CD8-positive, alpha-beta memory T cell (primary cell): Measurements from ENCODE around the gene SZT2. TPM values are rescaled to one million over a fixed set of nuclear protein-coding genes. Genes with fewer than 3 reads are reported as not detected.
"Not testable (repeated sequence)": the region's sequence is repeated elsewhere in the genome, so short reads cannot be mapped to it uniquely, and the experiment has no call there.

Experiments
- CTCF ChIA-PET: fragments of 350-600 bp; sonication (Branson Sonifier 250); formaldehyde crosslinking; loops from one replicate; lab custom pipeline; 2021; ENCODE audit warnings: antibody characterized with exemption; lab: Charles Lee
- POLR2A ChIA-PET: fragments of 350-600 bp; sonication (Branson Sonifier 250); formaldehyde crosslinking; loops from one replicate; lab custom pipeline; 2021; ENCODE audit warnings: antibody characterized with exemption; lab: Charles Lee
- DNase-seq, 5 donors: peaks; one replicate each; pipeline versions ENCODE4 v3.0.0 to v3.0.0-alpha.2; 2020 to 2022; ENCODE audit warnings: mixed read lengths in 1 of 5
- H3K27ac ChIP-seq: one replicate; pipeline ENCODE4 v1.7.0; 2013; ENCODE audit warnings: low read depth, mild to moderate bottlenecking, low read length, moderate library complexity
- H3K27me3 ChIP-seq: 2 replicates; pipeline ENCODE4 v1.7.0; 2013; ENCODE audit warnings: low read length, mild to moderate bottlenecking; ENCODE audit not compliant: insufficient read depth, poor library complexity, severe bottlenecking
- H3K36me3 ChIP-seq: 2 replicates; pipeline ENCODE4 v1.7.0; 2013; ENCODE audit warnings: mild to moderate bottlenecking, low read length, moderate library complexity; ENCODE audit not compliant: insufficient read depth
- H3K4me1 ChIP-seq: 2 replicates; pipeline ENCODE4 v1.7.0; 2013; ENCODE audit warnings: mild to moderate bottlenecking, low read length, moderate library complexity; ENCODE audit not compliant: insufficient read depth
- H3K4me3 ChIP-seq: 2 replicates; pipeline ENCODE4 v1.7.0; 2013; ENCODE audit warnings: mild to moderate bottlenecking, low read length
- H3K9me3 ChIP-seq: 2 replicates; pipeline ENCODE4 v1.7.0; 2013; ENCODE audit warnings: mild to moderate bottlenecking, low read length
- H3K27ac Mint-ChIP-seq, 8 donors: one replicate each; pipeline ENCODE4 v1.8.0; 2020 to 2021; ENCODE audit warnings: mixed read lengths in 8 of 8, mild to moderate bottlenecking in 6 of 8, inconsistent platforms in 3 of 8, moderate library complexity in 3 of 8
- H3K27me3 Mint-ChIP-seq, 2 donors: one replicate each; pipeline ENCODE4 v1.8.0; 2020 to 2021; ENCODE audit warnings: mixed read lengths in 2 of 2, mild to moderate bottlenecking in 1 of 2, moderate library complexity in 1 of 2
- H3K36me3 Mint-ChIP-seq, 3 donors: one replicate each; pipeline ENCODE4 v1.8.0; 2020 to 2021; ENCODE audit warnings: mixed read lengths in 3 of 3, inconsistent platforms in 1 of 3, mild to moderate bottlenecking in 1 of 3
- H3K4me1 Mint-ChIP-seq, 3 donors: one replicate each; pipeline ENCODE4 v1.8.0; 2020 to 2021; ENCODE audit warnings: mixed read lengths in 3 of 3, inconsistent platforms in 1 of 3, mild to moderate bottlenecking in 1 of 3
- H3K4me3 Mint-ChIP-seq, 7 donors: one replicate each; pipeline ENCODE4 v1.8.0; 2020 to 2021; ENCODE audit warnings: mixed read lengths in 7 of 7, mild to moderate bottlenecking in 6 of 7, moderate library complexity in 4 of 7, inconsistent platforms in 2 of 7
- H3K9me3 Mint-ChIP-seq, 5 donors: one replicate each; pipeline ENCODE4 v1.8.0; 2020 to 2022; ENCODE audit warnings: mixed read lengths in 5 of 5, mild to moderate bottlenecking in 3 of 5, moderate library complexity in 2 of 5, inconsistent platforms in 1 of 5
- polyA plus RNA-seq: library from polyadenylated mRNA; unstranded; fragments of 300-500 nt; fragmentation: Illumina TruSeq; gene quantifications from one replicate; pipeline ENCODE4 v1.2.3, GENCODE V29; 2021
- total RNA-seq, 2 experiments: library from RNA; stranded (reverse); gene quantifications; one replicate each; pipeline ENCODE4 v1.2.3, GENCODE V29; 2021

Gene SZT2
- total and polyA plus RNA-seq, 3 experiments from 2014 or later = 7.2 to 35.1 (median 34.4) TPM

- H3K36me3 ChIP-seq, H3K27me3 Mint-ChIP-seq, H3K27ac Mint-ChIP-seq, H3K9me3 ChIP-seq, H3K4me3 ChIP-seq, H3K27ac ChIP-seq, H3K27me3 ChIP-seq, DNase-seq, H3K9me3 Mint-ChIP-seq: not testable (repeated sequence)
- Mint-ChIP-seq H3K4me1 (peaks cover 34 to 49% (median 44%) of the 10 kb centered on the region in 3 donors), H3K36me3 (peaks cover 0 to 19% (median 6%) of the 10 kb centered on the region in 3 donors), H3K4me3 (peak overlapping the region in 1 of 7 donors; percentile 64)
- POLR2A ChIA-PET = interaction anchor here (0.9 kb wide), 1 partner anchor 337 kb away, joined by 3 read pairs; the partner anchor contains the start of gene ST3GAL3
- peaks cover 20% of the 10 kb centered on the region for H3K4me1 ChIP-seq
- CTCF ChIA-PET = interaction anchor here (1.2 kb wide), 1 partner anchor 12 kb away, joined by 3 read pairs; no protein-coding TSS in a partner anchor
Observed at GRCh38 chr1:43369779-43370178, 19.9 kb upstream of the SZT2 start.

- ChIA-PET CTCF (interaction anchor here (1.2 kb wide), 1 partner anchor 12 kb away, joined by 3 read pairs; no protein-coding TSS in a partner anchor), POLR2A (interaction anchor here (0.9 kb wide), 1 partner anchor 337 kb away, joined by 3 read pairs; the partner anchor contains the start of gene ST3GAL3)
- no peaks in the 10 kb centered on the region for H3K36me3 ChIP-seq
- no peaks in the 10 kb centered on the region for H3K9me3 ChIP-seq
- no peaks in the 10 kb centered on the region for H3K27me3 Mint-ChIP-seq
- no peaks in the 10 kb centered on the region for H3K9me3 Mint-ChIP-seq
- peaks cover 20% of the 10 kb centered on the region for H3K4me1 ChIP-seq
- H3K27me3 ChIP-seq = no peaks in the 10 kb centered on the region
- H3K27ac Mint-ChIP-seq = peak overlapping the region in 5 of 8 donors; percentile 35 to 90 (median 69)
- peaks cover 0 to 12% (median under 1%) of the 10 kb centered on the region in 3 donors for H3K36me3 Mint-ChIP-seq
- H3K4me3 Mint-ChIP-seq = peak overlapping the region in 4 of 7 donors; percentile 59 to 80 (median 70)
- no peak overlapping the region for H3K4me3 ChIP-seq
- peaks cover 28 to 42% (median 37%) of the 10 kb centered on the region in 3 donors for H3K4me1 Mint-ChIP-seq
- DNase-seq = no peak
- no peak overlapping the region for H3K27ac ChIP-seq
Observed at GRCh38 chr1:43370564-43370963, 19.1 kb upstream of the SZT2 start.

GRCh38 chr1:43372172-43372571, 17.5 kb upstream of the SZT2 start:
- H3K4me1 Mint-ChIP-seq = peaks cover 17 to 34% (median 26%) of the 10 kb centered on the region in 3 donors
- Histone ChIP-seq H3K27me3 (no peaks in the 10 kb centered on the region), H3K9me3 (no peaks in the 10 kb centered on the region), H3K27ac (no peak overlapping the region), H3K4me3 (no peak overlapping the region), H3K36me3 (no peaks in the 10 kb centered on the region), H3K4me1 (peaks cover 7% of the 10 kb centered on the region)
- ChIA-PET CTCF (no interaction called here), POLR2A (no interaction called here)
- peaks cover 0 to 5% (median 0%) of the 10 kb centered on the region in 3 donors for H3K36me3 Mint-ChIP-seq
- H3K27me3 Mint-ChIP-seq = no peaks in the 10 kb centered on the region
- DNase-seq = no peak
- H3K27ac Mint-ChIP-seq = no peak overlapping the region
- H3K4me3 Mint-ChIP-seq = no peak overlapping the region
- H3K9me3 Mint-ChIP-seq = no peaks in the 10 kb centered on the region

GRCh38 chr1:43373066-43373940, 16.4 kb upstream of the SZT2 start:
- ChIA-PET POLR2A (no interaction called here), CTCF (no interaction called here)
- Histone ChIP-seq H3K4me3 (no peak overlapping the region), H3K9me3 (no peaks in the 10 kb centered on the region), H3K27ac (no peak overlapping the region), H3K27me3 (no peaks in the 10 kb centered on the region), H3K4me1 (peaks cover 7% of the 10 kb centered on the region), H3K36me3 (no peaks in the 10 kb centered on the region)
- Mint-ChIP-seq H3K4me1 (peaks cover 14 to 32% (median 22%) of the 10 kb centered on the region in 3 donors), H3K9me3 (no peaks in the 10 kb centered on the region), H3K4me3 (no peak overlapping the region), H3K36me3 (peaks cover 0 to 5% (median 0%) of the 10 kb centered on the region in 3 donors), H3K27me3 (no peaks in the 10 kb centered on the region), H3K27ac (no peak overlapping the region)
- DNase-seq = no peak

- peaks cover 0 to 15% (median 3%) of the 10 kb centered on the region in 3 donors for H3K4me1 Mint-ChIP-seq
- POLR2A ChIA-PET = no interaction called here
- no peak for DNase-seq
- no peak overlapping the region for H3K4me3 ChIP-seq
- H3K4me1 ChIP-seq = no peaks in the 10 kb centered on the region
- no peaks in the 10 kb centered on the region for H3K9me3 ChIP-seq
- CTCF ChIA-PET = interaction anchor here (1.4 to 2.3 kb wide), 2 partner anchors 10 to 38 kb away, joined by 3 to 7 read pairs; no protein-coding TSS in a partner anchor
- H3K9me3 Mint-ChIP-seq = no peaks in the 10 kb centered on the region
- H3K27ac Mint-ChIP-seq = peak overlapping the region in 3 of 8 donors; percentile 1 to 81 (median 4)
- H3K36me3 ChIP-seq = no peaks in the 10 kb centered on the region
- H3K4me3 Mint-ChIP-seq = no peak overlapping the region
- H3K27ac ChIP-seq = no peak overlapping the region
- H3K36me3 Mint-ChIP-seq = peaks cover 0 to 19% (median 2%) of the 10 kb centered on the region in 3 donors
- no peaks in the 10 kb centered on the region for H3K27me3 Mint-ChIP-seq
- H3K27me3 ChIP-seq = no peaks in the 10 kb centered on the region
Observed at GRCh38 chr1:43376723-43377235, 12.9 kb upstream of the SZT2 start.

DNA sequence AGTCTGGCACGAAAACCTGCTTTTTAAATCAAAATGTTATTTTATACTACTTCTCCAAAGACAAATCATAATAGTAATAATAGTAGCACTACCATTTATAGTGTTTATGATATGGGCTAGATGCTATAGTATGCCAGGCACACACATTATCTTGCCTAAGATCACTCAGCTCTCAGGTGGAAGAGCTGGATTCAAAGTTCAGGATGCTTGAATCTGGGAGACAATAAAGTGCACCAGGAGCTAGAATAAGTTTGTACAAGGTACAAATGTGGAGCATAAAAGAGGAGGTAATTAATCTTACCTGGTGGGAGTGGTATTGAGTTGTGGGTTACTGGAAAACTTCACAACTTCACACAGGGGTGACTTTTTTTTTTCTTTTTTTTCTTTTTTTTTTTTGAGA, 11.9 kb upstream of the SZT2 start:
- Mint-ChIP-seq H3K27me3 (no peaks in the 10 kb centered on the region), H3K36me3 (peaks cover 0 to 30% (median 4%) of the 10 kb centered on the region in 3 donors), H3K9me3 (no peaks in the 10 kb centered on the region), H3K27ac (peak overlapping the region in 3 of 8 donors; percentile 11 to 59 (median 53)), H3K4me1 (peaks cover 0 to 16% (median 3%) of the 10 kb centered on the region in 3 donors), H3K4me3 (no peak overlapping the region)
- POLR2A ChIA-PET = no interaction called here
- no peak for DNase-seq
- CTCF ChIA-PET = interaction anchor here (1.4 kb wide), 1 partner anchor 9 kb away, joined by 3 read pairs; no protein-coding TSS in a partner anchor
- no peak overlapping the region for H3K4me3 ChIP-seq
- H3K4me1 ChIP-seq = no peaks in the 10 kb centered on the region
- H3K36me3 ChIP-seq = peaks cover 5% of the 10 kb centered on the region
- no peak overlapping the region for H3K27ac ChIP-seq
- no peaks in the 10 kb centered on the region for H3K9me3 ChIP-seq
- no peaks in the 10 kb centered on the region for H3K27me3 ChIP-seq

DNA sequence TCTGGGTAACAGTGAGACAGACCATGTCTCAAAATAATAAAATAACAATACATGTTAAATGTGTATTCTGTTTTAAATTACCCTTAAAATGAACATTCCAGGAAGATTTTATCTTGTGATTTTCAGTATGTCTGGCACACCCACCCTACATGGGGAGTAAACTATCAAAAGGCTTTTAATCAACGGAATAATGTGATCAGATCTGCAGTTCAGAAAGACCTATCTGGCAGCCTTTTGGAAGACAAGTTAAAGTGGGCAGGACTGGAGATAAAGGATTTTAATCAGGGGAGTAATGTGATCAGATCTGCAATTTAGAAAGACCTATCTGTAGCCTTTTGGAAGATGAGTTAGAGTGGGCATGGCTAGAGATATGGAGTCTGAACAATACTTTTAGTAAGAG, 10.2 kb upstream of the SZT2 start:
- no peak overlapping the region for H3K27ac ChIP-seq
- no peaks in the 10 kb centered on the region for H3K27me3 ChIP-seq
- Mint-ChIP-seq H3K27me3 (no peaks in the 10 kb centered on the region), H3K4me3 (no peak overlapping the region), H3K27ac (peak overlapping the region in 3 of 8 donors; percentile 4 to 61 (median 23)), H3K9me3 (no peaks in the 10 kb centered on the region), H3K36me3 (peaks cover 0 to 46% (median 8%) of the 10 kb centered on the region in 3 donors), H3K4me1 (peaks cover 0 to 16% (median 3%) of the 10 kb centered on the region in 3 donors)
- ChIA-PET CTCF (no interaction called here), POLR2A (interaction anchor here (0.6 kb wide), 1 partner anchor 690 kb away, joined by 3 read pairs; no protein-coding TSS in a partner anchor)
- H3K4me3 ChIP-seq = no peak overlapping the region
- DNase-seq = no peak
- no peaks in the 10 kb centered on the region for H3K9me3 ChIP-seq
- H3K36me3 ChIP-seq = peaks cover 21% of the 10 kb centered on the region
- H3K4me1 ChIP-seq = no peaks in the 10 kb centered on the region
